ENCODE measurements around the gene RPL35A. TPM values are rescaled to one million over a fixed set of nuclear protein-coding genes. Genes with fewer than 3 reads are reported as not detected.
A peak's percentile ranks its signal among the peaks of the same experiment; 100 is the strongest.
"Not testable (repeated sequence)": the region's sequence is repeated elsewhere in the genome, so short reads cannot be mapped to it uniquely, and the experiment has no call there.

RPL35A gene
- 997 TPM for total RNA-seq

DNA sequence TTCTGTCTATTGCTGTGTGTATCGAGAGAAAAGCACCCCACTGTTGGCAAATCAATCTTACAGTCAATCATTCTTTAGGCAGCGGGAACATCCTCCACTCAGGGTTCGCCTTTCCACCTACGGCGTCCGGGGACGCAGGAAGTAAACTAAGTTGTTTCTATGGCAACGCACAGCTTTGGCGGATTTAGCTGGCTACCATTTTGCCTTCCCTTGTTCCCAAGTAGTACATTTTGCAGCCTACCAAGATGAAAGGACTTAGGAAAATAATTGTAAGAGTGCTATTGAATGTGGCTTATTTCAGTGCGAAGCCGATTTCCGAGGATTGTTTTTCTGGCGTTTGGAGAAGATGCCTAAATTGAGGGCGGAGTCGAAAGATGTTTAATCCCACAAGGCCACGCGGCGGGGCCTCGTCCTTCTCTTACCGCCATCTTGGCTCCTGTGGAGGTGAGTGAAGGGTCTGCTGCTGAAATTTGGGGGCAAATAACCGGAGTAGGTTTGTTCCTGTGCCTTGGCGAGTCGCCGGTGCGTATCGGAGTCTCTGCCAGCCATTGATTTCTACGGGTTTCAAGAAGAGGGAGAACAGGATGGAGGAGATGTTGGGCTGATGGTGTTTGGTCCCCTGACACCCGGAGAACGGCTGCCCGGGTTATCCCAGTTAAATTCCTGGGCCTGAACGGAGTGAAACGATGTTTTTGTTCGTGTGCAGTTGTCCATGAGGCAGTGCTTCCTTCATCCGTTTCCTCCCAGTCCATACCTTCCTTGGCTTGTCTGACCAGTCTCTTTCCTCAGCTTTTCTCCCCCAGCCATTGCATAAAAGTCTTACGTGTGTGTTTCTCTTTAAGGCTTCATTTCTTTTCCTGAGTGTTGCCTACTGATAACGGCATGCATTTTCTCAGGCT lies at the start of gene RPL35A:
Gene RPL35A (plus strand): TSS at position 413 of the 899 bp plus-strand sequence. CDS start 778 bp downstream, outside the sequence.
- no peaks in the 10 kb centered on the region for H3K27me3 ChIP-seq (ENCODE audit: insufficient read depth, low read length)
- peaks cover 38% of the 10 kb centered on the region for H3K4me1 ChIP-seq (ENCODE audit: insufficient read depth, low read length)
- peak within 1 kb of the TSS; percentile 99 for H3K4me3 ChIP-seq (ENCODE audit: low read length)
- no peaks in the 10 kb centered on the region for H3K9me3 ChIP-seq (ENCODE audit: low read depth, low read length)

- Histone ChIP-seq H3K27me3 (ENCODE audit: insufficient read depth, low read length) (no peaks in the 10 kb centered on the region), H3K4me1 (ENCODE audit: insufficient read depth, low read length) (peaks cover 4% of the 10 kb centered on the region), H3K9me3 (ENCODE audit: low read depth, low read length) (no peaks in the 10 kb centered on the region), H3K4me3 (ENCODE audit: low read length) (no peak overlapping the region)
These were observed 48.4 kb upstream of the RPL35A start for GRCh38 chr3:197901626-197902025.

GRCh38 chr3:197906023-197906849 lies 43.8 kb upstream of the RPL35A start:
- Histone ChIP-seq H3K9me3 (ENCODE audit: low read depth, low read length) (no peaks in the 10 kb centered on the region), H3K4me1 (ENCODE audit: insufficient read depth, low read length) (peaks cover 4% of the 10 kb centered on the region), H3K4me3 (ENCODE audit: low read length) (no peak overlapping the region), H3K27me3 (ENCODE audit: insufficient read depth, low read length) (no peaks in the 10 kb centered on the region)

DNA sequence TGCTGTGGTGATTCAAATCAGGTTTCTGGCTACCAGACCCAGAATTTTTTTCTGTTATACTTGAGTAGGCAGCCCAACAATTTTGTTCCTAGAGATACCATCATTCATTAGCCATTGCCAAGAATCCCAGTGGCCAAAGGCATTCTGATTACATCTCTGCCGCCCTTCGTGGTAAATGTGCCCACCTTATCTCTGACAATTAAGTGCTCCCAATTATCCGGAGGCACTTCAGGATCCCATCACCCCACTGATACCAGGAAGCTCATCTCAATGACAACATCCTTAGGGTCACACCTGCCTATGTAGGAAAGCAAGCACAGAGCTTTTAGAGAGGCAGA lies 43.2 kb upstream of the RPL35A start:
- no peaks in the 10 kb centered on the region for H3K9me3 ChIP-seq (ENCODE audit: low read depth, low read length)
- H3K4me3 ChIP-seq (ENCODE audit: low read length), result no peak overlapping the region

DNA sequence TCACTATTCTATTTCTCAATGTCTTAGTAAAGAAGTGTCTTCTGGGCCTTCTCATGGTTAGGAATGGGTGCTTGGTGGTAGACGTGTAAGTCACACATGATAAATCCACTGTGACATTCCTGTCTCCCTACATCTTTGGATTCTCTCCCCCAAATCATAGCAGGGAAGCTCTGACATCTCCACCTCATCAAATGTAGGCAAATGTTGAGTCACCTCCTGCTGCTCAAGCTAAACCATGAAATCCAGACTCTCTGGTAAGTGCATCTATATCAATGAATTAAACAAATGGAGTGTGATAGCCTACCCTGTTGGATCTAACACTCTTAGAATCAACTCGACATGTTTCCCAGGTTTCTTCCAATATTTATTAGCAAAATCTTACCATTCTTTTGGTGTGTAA lies 42.8 kb upstream of the RPL35A start:
- no peaks in the 10 kb centered on the region for H3K9me3 ChIP-seq (ENCODE audit: low read depth, low read length)
- H3K27me3 ChIP-seq (ENCODE audit: insufficient read depth, low read length), result no peaks in the 10 kb centered on the region
- peaks cover 4% of the 10 kb centered on the region for H3K4me1 ChIP-seq (ENCODE audit: insufficient read depth, low read length)
- no peak overlapping the region for H3K4me3 ChIP-seq (ENCODE audit: low read length)

More for the DNA sequence above, 43.2 kb upstream of the RPL35A start:
- H3K27me3 ChIP-seq (ENCODE audit: insufficient read depth, low read length), result no peaks in the 10 kb centered on the region
- peaks cover 4% of the 10 kb centered on the region for H3K4me1 ChIP-seq (ENCODE audit: insufficient read depth, low read length)

- not testable (repeated sequence) for H3K4me3 ChIP-seq (ENCODE audit: low read length); H3K4me1 ChIP-seq (ENCODE audit: insufficient read depth, low read length); H3K27me3 ChIP-seq (ENCODE audit: insufficient read depth, low read length); H3K9me3 ChIP-seq (ENCODE audit: low read depth, low read length)
These were observed 41.4 kb upstream of the RPL35A start for GRCh38 chr3:197908550-197908949.

DNA sequence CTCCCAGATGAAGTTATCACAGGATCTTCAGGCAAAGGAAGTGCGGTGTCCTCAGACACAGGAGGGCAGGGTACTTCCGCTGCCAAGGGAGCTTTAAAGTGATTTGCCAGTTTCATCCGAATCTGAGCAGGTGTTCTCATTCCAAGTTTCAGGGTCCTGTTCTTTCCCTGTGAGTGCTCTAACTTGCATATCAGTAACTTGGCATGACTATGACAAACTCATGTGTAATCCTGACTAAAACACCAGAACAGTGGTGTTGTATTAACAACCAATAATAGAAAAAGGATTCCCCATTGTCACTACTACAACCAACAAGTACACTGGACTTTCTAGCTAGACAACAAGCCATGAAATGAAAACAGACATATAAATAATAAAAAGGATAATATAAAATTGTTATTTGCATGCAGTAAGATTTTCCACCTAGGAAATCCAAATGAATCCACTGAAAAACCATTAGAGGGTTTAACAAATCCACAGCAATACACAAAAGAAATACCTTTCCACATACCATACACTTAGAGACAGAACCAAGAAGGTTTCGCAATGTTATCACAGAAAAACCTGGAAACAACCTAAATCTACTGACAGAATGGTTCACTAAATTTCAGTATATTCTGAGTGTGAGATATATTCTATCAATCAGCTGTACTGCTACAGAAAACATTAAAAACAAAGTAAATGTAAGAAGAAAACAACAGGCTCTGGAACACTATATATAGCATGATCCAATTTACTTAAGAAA lies 40.9 kb upstream of the RPL35A start:
- peaks cover 4% of the 10 kb centered on the region for H3K4me1 ChIP-seq (ENCODE audit: insufficient read depth, low read length)
- H3K9me3 ChIP-seq (ENCODE audit: low read depth, low read length), result no peaks in the 10 kb centered on the region
- no peaks in the 10 kb centered on the region for H3K27me3 ChIP-seq (ENCODE audit: insufficient read depth, low read length)
- H3K4me3 ChIP-seq (ENCODE audit: low read length), result no peak overlapping the region

DNA sequence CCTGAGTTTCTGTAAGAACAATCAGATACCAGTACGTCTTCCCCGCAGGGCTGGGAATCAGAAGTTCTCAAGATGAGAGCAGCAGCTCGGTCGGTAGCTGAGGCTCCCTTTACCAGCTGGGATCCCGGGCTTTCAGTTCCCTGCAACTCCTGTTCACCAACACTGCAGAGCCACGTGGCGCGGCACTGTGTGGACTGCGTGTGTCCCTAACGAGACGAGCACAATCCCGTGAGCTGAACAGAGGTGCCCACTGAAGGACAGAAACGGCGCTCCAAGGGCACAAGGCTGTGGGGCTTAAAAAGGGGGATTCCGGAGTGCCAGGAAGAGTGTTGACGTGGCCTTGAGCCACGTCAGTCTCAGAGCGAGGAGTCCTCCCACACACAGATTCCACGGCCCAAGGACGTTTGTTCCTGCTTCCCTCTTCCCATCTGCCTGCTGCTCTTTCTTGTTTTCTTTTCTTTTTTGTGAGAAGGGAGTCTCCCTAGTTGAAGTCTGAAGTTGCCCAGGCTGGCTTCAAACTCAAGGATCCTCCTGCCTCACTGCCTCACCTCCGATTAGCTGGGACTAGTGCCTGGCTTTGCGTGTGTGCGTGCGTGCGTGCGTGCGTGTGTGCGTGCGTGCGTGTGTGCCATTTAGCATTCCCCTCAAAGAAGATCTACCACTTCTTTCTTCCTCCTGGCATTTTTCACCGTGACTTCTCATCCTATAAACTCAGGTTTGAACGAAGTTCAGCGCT lies 37.1 kb upstream of the RPL35A start:
- H3K4me3 ChIP-seq (ENCODE audit: low read length), result no peak overlapping the region
- no peaks in the 10 kb centered on the region for H3K9me3 ChIP-seq (ENCODE audit: low read depth, low read length)
- no peaks in the 10 kb centered on the region for H3K4me1 ChIP-seq (ENCODE audit: insufficient read depth, low read length)

DNA sequence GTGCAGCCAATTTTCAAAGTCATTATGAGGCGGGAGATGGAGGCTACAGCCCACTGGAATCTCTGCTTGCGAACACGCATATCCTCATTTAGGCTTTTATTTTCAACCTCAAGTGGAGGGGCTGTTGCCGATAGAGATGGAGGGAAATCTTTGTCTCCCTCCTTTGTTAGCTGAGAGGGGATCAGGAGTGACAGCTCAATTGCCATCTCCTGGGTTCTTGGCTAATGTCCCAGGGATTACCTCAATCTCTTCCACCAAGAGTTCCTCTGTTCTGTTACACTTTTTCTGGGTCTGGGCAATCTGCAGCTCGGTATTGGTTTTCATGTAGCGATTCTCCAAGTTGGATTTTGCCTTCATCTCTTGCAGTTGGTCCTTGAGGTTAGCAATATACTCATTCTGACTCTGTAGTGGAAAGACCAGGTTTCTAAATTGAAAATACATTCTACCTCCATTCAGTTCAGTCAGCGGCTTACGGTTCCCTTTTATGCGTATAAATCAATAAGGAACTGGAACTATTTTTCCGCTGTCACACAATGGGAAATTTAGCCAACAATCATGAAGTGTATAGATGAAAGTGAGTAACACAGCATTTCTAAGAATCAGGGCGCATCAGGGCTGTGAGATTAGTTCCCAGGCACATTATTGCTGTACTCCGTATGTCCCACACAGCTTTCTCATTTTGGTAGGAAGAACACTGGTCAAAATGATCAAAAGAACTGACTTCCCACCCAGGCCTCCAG lies 36.2 kb upstream of the RPL35A start:
- Histone ChIP-seq H3K9me3 (ENCODE audit: low read depth, low read length) (no peaks in the 10 kb centered on the region), H3K27me3 (ENCODE audit: insufficient read depth, low read length) (no peaks in the 10 kb centered on the region), H3K4me1 (ENCODE audit: insufficient read depth, low read length) (no peaks in the 10 kb centered on the region), H3K4me3 (ENCODE audit: low read length) (no peak overlapping the region)

More for the DNA sequence above, 37.1 kb upstream of the RPL35A start:
- no peaks in the 10 kb centered on the region for H3K27me3 ChIP-seq (ENCODE audit: insufficient read depth, low read length)

DNA sequence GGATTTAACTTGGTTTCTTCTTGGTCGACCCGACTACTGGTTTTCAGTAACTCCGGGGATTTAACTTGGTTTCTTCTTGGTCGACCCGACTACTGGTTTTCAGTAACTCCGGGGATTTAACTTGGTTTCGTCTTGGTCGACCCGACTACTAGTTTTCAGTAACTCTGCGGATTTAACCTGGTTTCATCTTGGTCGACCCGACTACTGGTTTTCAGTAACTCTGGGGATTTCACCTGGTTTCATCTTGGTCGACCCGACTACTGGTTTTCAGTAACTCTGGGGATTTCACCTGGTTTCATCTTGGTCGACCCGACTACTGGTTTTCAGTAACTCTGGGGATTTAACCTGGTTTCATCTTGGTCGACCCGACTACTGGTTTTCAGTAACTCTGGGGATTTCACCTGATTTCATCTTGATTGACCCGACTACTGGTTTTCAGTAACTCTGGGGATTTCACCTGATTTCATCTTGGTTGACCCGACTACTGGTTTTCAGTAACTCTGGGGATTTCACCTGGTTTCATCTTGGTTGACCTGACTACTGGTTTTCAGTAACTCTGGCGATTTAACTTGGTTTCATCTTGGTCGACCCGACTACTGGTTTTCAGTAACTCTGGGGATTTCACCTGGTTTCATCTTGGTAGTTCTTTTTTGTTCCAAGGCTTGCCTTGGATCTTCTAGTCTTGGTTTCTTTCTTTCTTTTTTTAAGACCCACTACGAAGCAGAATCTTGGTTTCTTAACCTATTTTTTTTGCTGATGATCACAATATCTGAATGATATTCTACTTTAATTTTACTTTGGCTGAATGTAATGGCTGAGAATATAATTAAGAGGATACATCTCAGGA lies 28.3 kb upstream of the RPL35A start:
- H3K27me3 ChIP-seq (ENCODE audit: insufficient read depth, low read length); H3K4me3 ChIP-seq (ENCODE audit: low read length); H3K9me3 ChIP-seq (ENCODE audit: low read depth, low read length); H3K4me1 ChIP-seq (ENCODE audit: insufficient read depth, low read length): not testable (repeated sequence)

DNA sequence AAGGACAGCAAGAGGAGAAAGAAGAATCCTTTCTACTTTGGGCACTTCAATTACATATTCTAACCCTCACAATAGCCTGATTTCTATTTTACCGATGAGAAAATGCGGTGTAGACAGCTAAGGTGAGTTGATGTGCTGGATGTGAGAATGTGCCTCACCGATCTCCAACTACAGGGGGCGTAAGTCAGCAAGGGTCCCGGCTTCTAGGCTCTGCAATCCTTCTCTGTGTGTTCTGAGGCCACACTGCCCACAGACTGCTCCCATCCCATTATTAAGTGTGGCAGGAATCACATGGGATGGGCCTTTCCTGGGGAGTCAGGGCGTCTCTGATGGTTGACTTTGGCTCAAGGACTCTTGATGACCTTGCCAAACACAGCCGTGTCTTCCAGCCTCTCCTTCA lies 23.6 kb upstream of the RPL35A start:
- H3K4me1 ChIP-seq (ENCODE audit: insufficient read depth, low read length), result no peaks in the 10 kb centered on the region
- H3K9me3 ChIP-seq (ENCODE audit: low read depth, low read length), result no peaks in the 10 kb centered on the region
- H3K27me3 ChIP-seq (ENCODE audit: insufficient read depth, low read length), result no peaks in the 10 kb centered on the region
- H3K4me3 ChIP-seq (ENCODE audit: low read length), result no peak overlapping the region

DNA sequence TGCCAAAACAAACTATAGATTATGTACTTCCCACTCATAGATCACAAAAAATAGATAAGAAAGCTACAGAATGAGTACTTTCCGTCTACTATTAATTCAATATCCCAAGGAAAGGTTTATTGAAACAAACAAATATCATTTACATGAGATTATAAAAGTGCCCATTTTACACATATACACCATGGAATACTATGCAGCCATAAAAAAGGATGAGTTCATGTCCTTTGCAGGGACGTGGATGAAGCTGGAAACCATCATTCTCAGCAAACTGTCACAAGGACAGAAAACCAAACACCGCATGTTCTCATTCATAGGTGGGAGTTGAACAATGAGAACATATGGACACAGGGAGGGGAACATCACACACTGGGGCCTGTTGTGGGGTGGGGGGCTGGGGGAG lies 22.4 kb upstream of the RPL35A start:
- not testable (repeated sequence) for H3K27me3 ChIP-seq (ENCODE audit: insufficient read depth, low read length); H3K9me3 ChIP-seq (ENCODE audit: low read depth, low read length); H3K4me3 ChIP-seq (ENCODE audit: low read length); H3K4me1 ChIP-seq (ENCODE audit: insufficient read depth, low read length)

DNA sequence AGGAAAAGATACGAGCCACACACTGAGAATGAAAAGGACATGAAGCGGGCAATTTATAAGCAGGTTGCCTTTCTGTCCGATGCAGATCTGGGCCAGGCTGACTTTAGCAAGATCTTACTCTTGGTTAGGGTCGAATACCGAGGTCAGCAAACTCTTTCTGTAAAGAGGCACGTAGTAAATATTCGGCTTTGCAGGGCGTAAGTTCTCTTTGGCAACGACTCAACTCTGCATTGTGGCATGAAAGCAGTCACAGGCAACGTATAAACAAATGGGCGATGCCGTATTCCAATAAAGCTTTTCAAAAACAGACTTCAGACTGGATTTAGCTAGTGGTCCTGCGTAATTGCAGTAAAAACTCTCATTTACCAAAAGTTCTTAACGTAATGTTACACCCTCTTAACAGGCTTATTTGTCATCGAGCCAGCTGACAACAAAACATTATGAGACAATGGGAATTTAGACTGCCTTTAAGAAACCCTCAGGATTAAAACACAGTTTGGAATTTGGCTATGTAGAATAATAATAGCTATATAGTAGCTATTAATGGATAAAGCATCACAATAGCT lies 13.1 kb upstream of the RPL35A start:
- H3K27me3 ChIP-seq (ENCODE audit: insufficient read depth, low read length), result no peaks in the 10 kb centered on the region
- no peak overlapping the region for H3K4me3 ChIP-seq (ENCODE audit: low read length)
- H3K9me3 ChIP-seq (ENCODE audit: low read depth, low read length), result no peaks in the 10 kb centered on the region
- no peaks in the 10 kb centered on the region for H3K4me1 ChIP-seq (ENCODE audit: insufficient read depth, low read length)

Measured in mononuclear cell (primary cell).